A673 (cell line): Measurements from ENCODE around the gene KCNC3. TPM values are rescaled to one million over a fixed set of nuclear protein-coding genes. Genes with fewer than 3 reads are reported as not detected.

Experiments
- BruUV-seq: library from RNA; stranded (reverse); fragments of 400-500 nt; replicated peaks from 2 replicates; lab custom pipeline; 2021; lab: Mats Ljungman, UMichigan
- CTCF ChIA-PET: fragments of 300-600 bp; sonication (Branson Sonifier 250); formaldehyde crosslinking; loops from one replicate; lab custom pipeline; 2022; ENCODE audit warnings: antibody characterized with exemption; lab: Charles Lee
- POLR2A ChIA-PET: fragments of 300-600 bp; sonication (Branson Sonifier 250); formaldehyde crosslinking; loops from one replicate; lab custom pipeline; 2022; ENCODE audit warnings: antibody characterized with exemption; ENCODE audit not compliant: low non-redundant PET; lab: Charles Lee
- DNase-seq: peaks from one replicate; pipeline ENCODE4 v3.0.0-alpha.2; 2015; ENCODE audit warnings: low spot score
- H3K27ac ChIP-seq: fragments of 200-600 bp; sonication (generic); 2 replicates; pipeline ENCODE4 v1.5.1; 2016; ENCODE audit warnings: mixed run types, low read depth, mild to moderate bottlenecking, mixed read lengths, antibody characterized with exemption, low read length; ENCODE audit not compliant: poor library complexity, severe bottlenecking
- H3K27me3 ChIP-seq: fragments of 200-600 bp; sonication (generic); replicated peaks from 2 replicates; pipeline ENCODE4 v1.6.1; 2017; ENCODE audit warnings: mixed run types, low read depth, mild to moderate bottlenecking, mixed read lengths, antibody characterized with exemption, low read length; ENCODE audit not compliant: insufficient read depth, poor library complexity
- H3K36me3 ChIP-seq: fragments of 200-600 bp; sonication (generic); 2 replicates; pipeline ENCODE4 v1.6.1; 2016; ENCODE audit warnings: mixed run types, mild to moderate bottlenecking, mixed read lengths, antibody characterized with exemption, low read length; ENCODE audit not compliant: insufficient read depth, poor library complexity, severe bottlenecking
- H3K4me1 ChIP-seq: fragments of 200-600 bp; sonication (generic); 2 replicates; pipeline ENCODE4 v1.6.1; 2017; ENCODE audit warnings: mixed run types, mild to moderate bottlenecking, mixed read lengths, antibody characterized with exemption, low read length; ENCODE audit not compliant: insufficient read depth, poor library complexity, severe bottlenecking
- H3K4me3 ChIP-seq: fragments of 200-600 bp; sonication (generic); 2 replicates; pipeline ENCODE4 v1.5.1; 2016; ENCODE audit warnings: low read depth, mixed run types, mild to moderate bottlenecking, mixed read lengths, low read length; ENCODE audit not compliant: poor library complexity, severe bottlenecking
- H3K9me3 ChIP-seq: fragments of 200-600 bp; sonication (generic); 2 replicates; pipeline ENCODE4 v1.6.1; 2016; ENCODE audit warnings: mixed run types, low read depth, mild to moderate bottlenecking, mixed read lengths, antibody characterized with exemption, low read length; ENCODE audit not compliant: poor library complexity, severe bottlenecking
- CTCF ChIP-seq: fragments of 300-800, 200-600 bp; sonication (generic); conservative IDR thresholded peaks from 2 replicates; pipeline ENCODE4 v1.5.1; 2017; ENCODE audit warnings: low read depth, mild to moderate bottlenecking, antibody characterized with exemption, low read length, moderate library complexity, mixed read lengths
- EZH2 ChIP-seq: fragments of 200-600 bp; sonication (generic); IDR thresholded peaks from 2 replicates; pipeline ENCODE4 v1.6.1; 2017; ENCODE audit warnings: borderline replicate concordance, low read depth, mild to moderate bottlenecking, mixed read lengths, antibody characterized with exemption, low read length; ENCODE audit not compliant: poor library complexity, severe bottlenecking
- intact Hi-C: fragments of 100-400 bp; cut with micrococcal nuclease; formaldehyde crosslinking; loops from one replicate; pipeline ENCODE4 v1.10.0; 2022; ENCODE audit not compliant: unreplicated experiment
- total RNA-seq: library from RNA; stranded (reverse); gene quantifications from 2 replicates; pipeline ENCODE4 v1.2.3, GENCODE V29; 2021

The KCNC3 gene
- total RNA-seq, 1 experiment from 2014 or later: 6.4 TPM

GRCh38 chr19:50317115-50317514 lies 12.1 kb downstream of the KCNC3 start:
- no peaks in the 10 kb centered on the region for H3K36me3 ChIP-seq
- POLR2A ChIA-PET: no interaction called here
- peaks cover 18% of the 10 kb centered on the region for H3K27me3 ChIP-seq
- intact Hi-C loops: no loop called here
- TF ChIP-seq CTCF: no peak
- H3K4me1 ChIP-seq: peaks cover 18% of the 10 kb centered on the region
- CTCF ChIA-PET: interaction anchor here (1.6 kb wide), 1 partner anchor 11 kb away, joined by 8 read pairs; no protein-coding TSS in a partner anchor
- BruUV-seq: no TSS peak
- H3K9me3 ChIP-seq: no peaks in the 10 kb centered on the region
- DNase-seq: no peak
- no peak overlapping the region for H3K4me3 ChIP-seq
- H3K27ac ChIP-seq: no peak overlapping the region

GRCh38 chr19:50315773-50316448 lies 13.3 kb downstream of the KCNC3 start:
- ChIA-PET POLR2A (interaction anchor here (0.6 kb wide), 1 partner anchor 232 kb away, joined by 6 read pairs; no protein-coding TSS in a partner anchor), CTCF (interaction anchor here (0.5 to 1.6 kb wide), 4 partner anchors 12 to 64 kb away, joined by 3 to 8 read pairs (median 6); no protein-coding TSS in a partner anchor)
- no TSS peak for BruUV-seq
- Histone ChIP-seq H3K36me3 (no peaks in the 10 kb centered on the region), H3K9me3 (no peaks in the 10 kb centered on the region), H3K4me3 (peak overlapping the region; percentile 53), H3K4me1 (peaks cover 23% of the 10 kb centered on the region), H3K27ac (peak overlapping the region; percentile 73), H3K27me3 (peaks cover 18% of the 10 kb centered on the region)
- TF ChIP-seq CTCF: 0 out of 2 replicates have a peak, but pooled peaks have one; percentile 17
- no peak for TF ChIP-seq EZH2
- intact Hi-C loops: no loop called here
- peak; percentile 74 for DNase-seq

GRCh38 chr19:50314724-50315708 lies 14.2 kb downstream of the KCNC3 start:
- no peak overlapping the region for H3K27ac ChIP-seq
- H3K4me1 ChIP-seq: peaks cover 23% of the 10 kb centered on the region
- CTCF ChIA-PET: interaction anchor here (0.5 kb wide), 1 partner anchor 52 kb away, joined by 3 read pairs; no protein-coding TSS in a partner anchor
- intact Hi-C loops: no loop called here
- POLR2A ChIA-PET: interaction anchor here (0.6 kb wide), 1 partner anchor 231 kb away, joined by 6 read pairs; no protein-coding TSS in a partner anchor
- H3K27me3 ChIP-seq: peaks cover 18% of the 10 kb centered on the region
- no peak for TF ChIP-seq EZH2
- no peak for TF ChIP-seq CTCF
- no peaks in the 10 kb centered on the region for H3K9me3 ChIP-seq
- no peaks in the 10 kb centered on the region for H3K36me3 ChIP-seq
- no TSS peak for BruUV-seq
- peak overlapping the region; percentile 53 for H3K4me3 ChIP-seq
- DNase-seq: no peak
